GM23338 (cell line): ENCODE data around the gene EMILIN2.

Experiments
- CREB1 ChIP-seq: fragments of 250-450 bp; sonication (Bioruptor Pico); IDR thresholded peaks from 2 replicates; pipeline ENCODE4 v1.5.0; 2020; ENCODE audit warnings: low read depth, mild to moderate bottlenecking, moderate library complexity
- CTCF ChIP-seq, 2 experiments: fragments of 200-600 bp in 1 of 2; sonication (generic) in 1 of 2; conservative IDR thresholded peaks; 2 replicates each; pipeline versions ENCODE4 v1.5.1 to v1.6.1; 2016 to 2017; ENCODE audit warnings: antibody characterized with exemption in 2 of 2, low read depth in 2 of 2, mild to moderate bottlenecking in 2 of 2, moderate library complexity in 1 of 2
- EZH2 ChIP-seq: fragments of 200-600 bp; sonication (generic); IDR thresholded peaks from one replicate; pipeline ENCODE4 v1.8.0; 2017; ENCODE audit warnings: antibody characterized with exemption, mild to moderate bottlenecking, low read depth; ENCODE audit not compliant: unreplicated experiment
- EZH2phosphoT487 ChIP-seq: fragments of 200-600 bp; sonication (generic); IDR thresholded peaks from one replicate; pipeline ENCODE4 v1.8.1; 2018; ENCODE audit warnings: antibody characterized with exemption; ENCODE audit not compliant: unreplicated experiment
- NANOG ChIP-seq: IDR thresholded peaks from 2 replicates; pipeline ENCODE4 v1.6.1; 2016; ENCODE audit warnings: antibody characterized with exemption, borderline replicate concordance
- POLR2AphosphoS5 ChIP-seq: IDR thresholded peaks from 2 replicates; pipeline ENCODE4 v1.6.1; 2016; ENCODE audit warnings: antibody characterized with exemption, low read depth
- STAT1 ChIP-seq: IDR thresholded peaks from one replicate; pipeline ENCODE4 v1.6.1; 2016; ENCODE audit warnings: antibody characterized with exemption; ENCODE audit not compliant: unreplicated experiment
- ZNF331 ChIP-seq: fragments of 250-450 bp; sonication (Bioruptor Pico); IDR thresholded peaks from 2 replicates; pipeline ENCODE4 v1.5.0; 2020; ENCODE audit warnings: low read depth, mild to moderate bottlenecking, moderate library complexity
- TF ChIP-seq, protein P1 (sequence below): IDR thresholded peaks from 2 replicates; pipeline ENCODE4 v1.6.1; 2016; ENCODE audit warnings: antibody characterized with exemption
- TF ChIP-seq, protein P2 (sequence below): IDR thresholded peaks from one replicate; pipeline ENCODE4 v1.6.1; 2018; ENCODE audit warnings: antibody characterized with exemption; ENCODE audit not compliant: unreplicated experiment

DNA sequence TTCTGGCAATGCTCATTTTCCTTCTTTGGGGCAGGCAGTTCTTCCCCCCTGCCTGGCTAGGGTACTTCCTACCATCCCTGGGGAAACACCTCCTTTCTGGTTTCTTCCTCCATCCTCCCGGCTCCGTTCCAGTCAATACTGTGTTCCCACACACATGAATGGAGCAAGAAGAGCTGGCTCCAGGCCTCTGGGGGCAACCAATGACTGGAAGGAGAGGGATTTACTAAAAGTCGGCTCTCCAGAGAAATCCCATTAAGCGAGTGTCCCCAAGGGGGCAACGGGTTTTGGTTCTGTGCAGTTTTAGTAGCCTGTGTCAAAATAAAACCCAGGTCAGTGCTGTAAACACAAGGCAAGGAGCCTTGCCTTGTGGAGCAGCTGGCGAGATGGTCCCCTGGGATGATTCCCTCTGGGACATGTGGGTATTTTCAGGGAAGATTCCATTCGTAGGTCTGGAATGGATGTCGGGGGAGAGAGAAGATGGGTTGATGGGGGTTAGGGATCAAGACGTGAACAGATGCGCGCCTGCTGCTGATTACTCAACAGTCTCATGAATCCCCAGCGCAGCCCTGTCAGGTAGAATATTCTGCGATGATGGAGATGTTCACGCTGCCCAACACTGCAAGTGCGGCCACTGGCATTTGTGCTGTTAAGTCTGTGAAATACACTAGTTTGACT is 32.0 kb downstream of the EMILIN2 start:
- TF ChIP-seq NANOG (no peak), CTCF (conservative IDR thresholded peaks at IDR 0.05; ENCODE audit: low read depth in 2 of 2) (no peak), EZH2 (no peak), EZH2phosphoT487 (no peak), POLR2AphosphoS5 (no peak), CREB1 (CRISPR knock-in tag) (no peak), ZNF331 (CRISPR knock-in tag) (no peak), STAT1 (no peak)
- TF ChIP-seq, protein P1, sequence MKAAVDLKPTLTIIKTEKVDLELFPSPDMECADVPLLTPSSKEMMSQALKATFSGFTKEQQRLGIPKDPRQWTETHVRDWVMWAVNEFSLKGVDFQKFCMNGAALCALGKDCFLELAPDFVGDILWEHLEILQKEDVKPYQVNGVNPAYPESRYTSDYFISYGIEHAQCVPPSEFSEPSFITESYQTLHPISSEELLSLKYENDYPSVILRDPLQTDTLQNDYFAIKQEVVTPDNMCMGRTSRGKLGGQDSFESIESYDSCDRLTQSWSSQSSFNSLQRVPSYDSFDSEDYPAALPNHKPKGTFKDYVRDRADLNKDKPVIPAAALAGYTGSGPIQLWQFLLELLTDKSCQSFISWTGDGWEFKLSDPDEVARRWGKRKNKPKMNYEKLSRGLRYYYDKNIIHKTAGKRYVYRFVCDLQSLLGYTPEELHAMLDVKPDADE: no peak
- TF ChIP-seq, protein P2, sequence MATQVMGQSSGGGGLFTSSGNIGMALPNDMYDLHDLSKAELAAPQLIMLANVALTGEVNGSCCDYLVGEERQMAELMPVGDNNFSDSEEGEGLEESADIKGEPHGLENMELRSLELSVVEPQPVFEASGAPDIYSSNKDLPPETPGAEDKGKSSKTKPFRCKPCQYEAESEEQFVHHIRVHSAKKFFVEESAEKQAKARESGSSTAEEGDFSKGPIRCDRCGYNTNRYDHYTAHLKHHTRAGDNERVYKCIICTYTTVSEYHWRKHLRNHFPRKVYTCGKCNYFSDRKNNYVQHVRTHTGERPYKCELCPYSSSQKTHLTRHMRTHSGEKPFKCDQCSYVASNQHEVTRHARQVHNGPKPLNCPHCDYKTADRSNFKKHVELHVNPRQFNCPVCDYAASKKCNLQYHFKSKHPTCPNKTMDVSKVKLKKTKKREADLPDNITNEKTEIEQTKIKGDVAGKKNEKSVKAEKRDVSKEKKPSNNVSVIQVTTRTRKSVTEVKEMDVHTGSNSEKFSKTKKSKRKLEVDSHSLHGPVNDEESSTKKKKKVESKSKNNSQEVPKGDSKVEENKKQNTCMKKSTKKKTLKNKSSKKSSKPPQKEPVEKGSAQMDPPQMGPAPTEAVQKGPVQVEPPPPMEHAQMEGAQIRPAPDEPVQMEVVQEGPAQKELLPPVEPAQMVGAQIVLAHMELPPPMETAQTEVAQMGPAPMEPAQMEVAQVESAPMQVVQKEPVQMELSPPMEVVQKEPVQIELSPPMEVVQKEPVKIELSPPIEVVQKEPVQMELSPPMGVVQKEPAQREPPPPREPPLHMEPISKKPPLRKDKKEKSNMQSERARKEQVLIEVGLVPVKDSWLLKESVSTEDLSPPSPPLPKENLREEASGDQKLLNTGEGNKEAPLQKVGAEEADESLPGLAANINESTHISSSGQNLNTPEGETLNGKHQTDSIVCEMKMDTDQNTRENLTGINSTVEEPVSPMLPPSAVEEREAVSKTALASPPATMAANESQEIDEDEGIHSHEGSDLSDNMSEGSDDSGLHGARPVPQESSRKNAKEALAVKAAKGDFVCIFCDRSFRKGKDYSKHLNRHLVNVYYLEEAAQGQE: no peak
